HepG2 (cell line): ENCODE data around the gene MUL1. TPM values are rescaled to one million over a fixed set of nuclear protein-coding genes. Genes with fewer than 3 reads are reported as not detected.

Experiments used
- ATAC-seq: fragments of 200-7000 bp; cut with Tn5 transposase; 3 replicates; pipeline ENCODE4 v1.9.1; 2020; ENCODE audit warnings: mild to moderate bottlenecking, moderate library complexity
- BruUV-seq: library from RNA; stranded (reverse); fragments of 400-500 nt; replicated peaks from 2 replicates; lab custom pipeline; 2021; lab: Mats Ljungman, UMichigan
- CTCF ChIA-PET: fragments of 300-600 bp; formaldehyde crosslinking; extraction: SDS; loops from one replicate; lab custom pipeline; 2021; ENCODE audit warnings: low total read pairs, inconsistent platforms, low intra/inter-chr PET ratio; lab: Yijun Ruan, JAX
- POLR2A ChIA-PET: fragments of 350-600 bp; sonication (Branson Sonifier 250); formaldehyde crosslinking; loops from one replicate; lab custom pipeline; 2020; ENCODE audit warnings: antibody characterized with exemption, inconsistent platforms; lab: Yijun Ruan, JAX
- DNase-seq: peaks from one replicate; pipeline ENCODE4 v3.0.0-alpha.2; 2015; ENCODE audit warnings: low spot score
- FAIRE-seq: peaks from 3 replicates; lab custom pipeline; 2011; peaks lifted over from hg19 to GRCh38; lab: Jason Lieb, UNC
- H2AFZ ChIP-seq: one replicate; pipeline ENCODE4 v1.6.1; 2011; ENCODE audit warnings: low read length, inconsistent platforms
- H3K27ac ChIP-seq: fragments of 300-600 bp; 3 replicates; pipeline ENCODE4 v1.8.0; 2011; ENCODE audit warnings: mixed run types, mild to moderate bottlenecking, mixed read lengths, low read length, inconsistent platforms; ENCODE audit not compliant: insufficient read depth; ENCODE audit errors: extremely low read length
- H3K27me3 ChIP-seq, 2 experiments: fragments of 200-600 bp in 1 of 2; 2 replicates in 1 of 2; 3 replicates in 1 of 2; pipeline versions ENCODE4 v1.6.0 to v1.8.0; 2011; ENCODE audit warnings: low read length in 2 of 2, mild to moderate bottlenecking in 2 of 2, moderate library complexity in 2 of 2, inconsistent platforms in 1 of 2; ENCODE audit not compliant: insufficient read depth in 2 of 2, control insufficient read depth in 1 of 2
- H3K36me3 ChIP-seq, 2 experiments: fragments of 200-600 bp in 1 of 2; replicated peaks in 1 of 2; 2 replicates in 1 of 2; 3 replicates in 1 of 2; pipeline versions ENCODE4 v1.5.1 to v1.8.0; 2011; ENCODE audit warnings: low read length in 2 of 2, inconsistent platforms in 1 of 2; ENCODE audit not compliant: insufficient read depth in 2 of 2, control insufficient read depth in 1 of 2
- H3K4me1 ChIP-seq: 2 replicates; pipeline ENCODE4 v1.5.1; 2012; ENCODE audit warnings: low read length, inconsistent platforms; ENCODE audit not compliant: insufficient read depth
- H3K4me2 ChIP-seq: 2 replicates; pipeline ENCODE4 v1.6.0; 2011; ENCODE audit warnings: low read depth, low read length, inconsistent platforms
- H3K4me3 ChIP-seq, 3 experiments: fragments of 200-600 bp in 1 of 3; sonication (generic), shearing (Covaris generic) in 1 of 3; replicated peaks in 1 of 3; 2 replicates each; pipeline ENCODE4 v1.5.1; 2011 to 2016; ENCODE audit warnings: low read length in 3 of 3, inconsistent platforms in 2 of 3, low read depth in 2 of 3, mild to moderate bottlenecking in 2 of 3, control low read depth in 1 of 3, mixed read lengths in 1 of 3; ENCODE audit not compliant: insufficient read depth in 1 of 3
- H3K79me2 ChIP-seq: one replicate; pipeline ENCODE4 v1.6.1; 2011; ENCODE audit warnings: low read length, inconsistent platforms; ENCODE audit not compliant: insufficient read depth
- H3K9ac ChIP-seq: 2 replicates; pipeline ENCODE4 v1.6.0; 2011; ENCODE audit warnings: mild to moderate bottlenecking, low read depth, low read length, inconsistent platforms; ENCODE audit not compliant: insufficient read depth
- H3K9me3 ChIP-seq: 2 replicates; pipeline ENCODE4 v1.5.1; 2012; ENCODE audit warnings: mild to moderate bottlenecking, low read length
- H4K20me1 ChIP-seq: 2 replicates; pipeline ENCODE4 v1.6.0; 2011; ENCODE audit warnings: inconsistent platforms, mild to moderate bottlenecking, low read length, moderate library complexity; ENCODE audit not compliant: insufficient read depth
- ETV5 ChIP-seq: IDR thresholded peaks from 2 replicates; pipeline ENCODE4 v1.6.1; 2018; ENCODE audit warnings: missing biosample characterization, missing genetic modification reagents, inconsistent platforms, borderline replicate concordance
- FOSL1 ChIP-seq: sonication (generic); formaldehyde crosslinking; IDR thresholded peaks from 2 replicates; pipeline ENCODE4 v1.9.0; 2021; ENCODE audit warnings: missing genetic modification reagents, borderline replicate concordance
- GABPA ChIP-seq, 2 experiments: IDR thresholded peaks; 2 replicates each; pipeline ENCODE4 v1.6.1; 2011 to 2016; ENCODE audit warnings: low read depth in 2 of 2, low read length in 1 of 2, missing biosample characterization in 1 of 2, missing genetic modification characterization in 1 of 2
- HDAC2 ChIP-seq: sonication (generic); formaldehyde crosslinking; IDR thresholded peaks from 2 replicates; pipeline ENCODE4 v1.4.0; 2020; ENCODE audit warnings: missing genetic modification reagents
- NR2C2 ChIP-seq: sonication (generic); formaldehyde crosslinking; IDR thresholded peaks from 2 replicates; pipeline ENCODE4 v1.4.0; 2020; ENCODE audit warnings: missing genetic modification reagents, mild to moderate bottlenecking, moderate library complexity, borderline replicate concordance
- PAF1 ChIP-seq: IDR thresholded peaks from 2 replicates; pipeline ENCODE4 v1.6.1; 2016; ENCODE audit warnings: missing genetic modification reagents, missing compliant biosample characterization
- PHF8 ChIP-seq: sonication (generic); formaldehyde crosslinking; IDR thresholded peaks from 2 replicates; pipeline ENCODE4 v1.5.0; 2020; ENCODE audit warnings: missing genetic modification reagents
- POGZ ChIP-seq: sonication (generic); formaldehyde crosslinking; IDR thresholded peaks from 2 replicates; pipeline ENCODE4 v1.4.0; 2020; ENCODE audit warnings: mild to moderate bottlenecking, missing genetic modification reagents
- RFX1 ChIP-seq: fragments of 450-650 bp; IDR thresholded peaks from 2 replicates; pipeline ENCODE4 v1.6.1; 2017
- STAG1 ChIP-seq: sonication (generic); formaldehyde crosslinking; IDR thresholded peaks from 2 replicates; pipeline ENCODE4 v1.4.0; 2020; ENCODE audit warnings: missing genetic modification reagents
- U2AF1 ChIP-seq: fragments of 200-400 bp; formaldehyde crosslinking; optimal IDR thresholded peaks from 2 replicates; pipeline ENCODE3; 2017; ENCODE audit warnings: mild to moderate bottlenecking, low read depth, low read length
- ZC3H4 ChIP-seq: sonication (generic); formaldehyde crosslinking; IDR thresholded peaks from 2 replicates; pipeline ENCODE4 v1.4.0; 2020; ENCODE audit warnings: missing genetic modification reagents, borderline replicate concordance
- WGBS: methylation state at CpG from one replicate; pipeline ENCODE4 v1.1.6; 2017; ENCODE audit warnings: low lambda C conversion rate; 5-methylcytosine and 5-hydroxymethylcytosine counted together
- in situ Hi-C: cut with HindIII; loops from 2 replicates; pipeline ENCODE4 v1.10.0; 2017; ENCODE audit warnings: low pct_unique_long_range_greater_than_20kb; ENCODE audit not compliant: extremely low pct_ligation_motif_present
- intact Hi-C: fragments of 100-400 bp; cut with micrococcal nuclease; formaldehyde crosslinking; loops from one replicate; pipeline ENCODE4 v1.10.0; 2022; ENCODE audit not compliant: unreplicated experiment
- polyA plus RNA-seq, 8 experiments: library from polyadenylated mRNA; depleted of rRNA in 3 of 8; stranded (reverse) in 7 of 8; unstranded in 1 of 8; fragments of >200 nt; fragmentation: Illumina TruSeq in 4 of 8; extraction: Trizol in 4 of 8; gene quantifications; 2 replicates each; pipeline versions ENCODE4 v1.2.1 to v1.2.3, GENCODE V29; 2011 to 2016; ENCODE audit warnings: low read depth in 4 of 8, missing spikeins in 1 of 8, mixed read lengths in 1 of 8; ENCODE audit not compliant: insufficient read depth in 1 of 8
- total RNA-seq, 5 experiments: library from RNA; depleted of rRNA; stranded (reverse); fragments of >200 nt; fragmentation: Illumina TruSeq; extraction: Trizol; gene quantifications; 2 replicates each; pipeline ENCODE4 v1.2.3, GENCODE V29; 2016; ENCODE audit warnings: low read depth in 1 of 5
- TF ChIP-seq, protein P1 (sequence below): sonication (generic); formaldehyde crosslinking; IDR thresholded peaks from 2 replicates; pipeline ENCODE4 v1.5.0; 2020; ENCODE audit warnings: mild to moderate bottlenecking, missing genetic modification reagents, borderline replicate concordance
- TF ChIP-seq, protein P2 (sequence below): sonication (generic); formaldehyde crosslinking; IDR thresholded peaks from 2 replicates; pipeline ENCODE4 v1.4.0; 2020; ENCODE audit warnings: mild to moderate bottlenecking, missing genetic modification reagents

The MUL1 gene
- total and polyA plus RNA-seq, 2 of the 13 experiments (the other 11 are each of a cell fraction or from before 2014, with no cell fraction given): 21.5 to 26.5 TPM

DNA sequence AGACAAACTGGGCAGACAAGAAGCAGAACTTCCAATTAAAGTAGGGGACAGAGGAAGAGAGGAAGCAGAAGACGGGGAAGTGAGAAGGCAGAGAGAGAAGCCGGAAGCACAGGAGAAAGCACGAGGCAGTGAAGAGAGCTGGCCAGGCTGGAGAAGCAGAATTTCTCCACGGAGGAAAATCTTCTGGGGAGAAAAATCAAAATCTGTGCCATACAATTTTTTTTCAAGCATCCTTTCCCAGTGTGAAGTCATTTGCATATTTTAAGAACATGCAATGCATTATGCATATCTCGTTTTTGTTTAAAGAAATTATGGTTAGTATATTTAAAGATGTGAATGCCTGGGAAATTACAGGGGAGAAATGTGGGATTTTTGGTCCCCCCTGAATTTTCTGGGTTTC is 14.6 kb downstream of the MUL1 start:
- BruUV-seq: no TSS peak
- 7% methylated on average over 5 of the region's 5 CpGs for WGBS

More for the DNA sequence above, 14.6 kb downstream of the MUL1 start:
- H3K27me3 ChIP-seq: peaks cover 0 to 10% of the 10 kb centered on the region in 2 experiments; a peak in 4 of 5 replicates
- CTCF ChIA-PET: interaction anchor here (0.7 to 5.6 kb wide), 9 partner anchors 13 to 575 kb away, joined by 3 to 73 read pairs (median 6); no protein-coding TSS in a partner anchor
- H2AFZ ChIP-seq: no peak overlapping the region
- no peaks in the 10 kb centered on the region for H3K79me2 ChIP-seq
- H3K9me3 ChIP-seq: no peaks in the 10 kb centered on the region
- no peak for DNase-seq
- intact Hi-C loops: loop anchor here (1.0 to 5.0 kb wide), 6 partner anchors 24 to 576 kb away; no protein-coding TSS in a partner anchor
- H3K4me2 ChIP-seq: peak overlapping the region; percentile 75
- H3K4me1 ChIP-seq: peaks cover 64% of the 10 kb centered on the region
- no peak overlapping the region for H3K27ac ChIP-seq
- ATAC-seq: no peak
- POLR2A ChIA-PET: interaction anchor here (0.7 to 4.4 kb wide), 3 partner anchors 13 to 17 kb away, joined by 3 to 24 read pairs (median 14); partner anchors contain the start of gene MUL1
- in situ Hi-C loops: loop anchor here (5.0 to 10.0 kb wide), 3 partner anchors 59 to 271 kb away; no protein-coding TSS in a partner anchor
- no peak for FAIRE-seq
- H3K9ac ChIP-seq: no peak overlapping the region
- H3K36me3 ChIP-seq: no peaks in the 10 kb centered on the region; a peak in 1 of 5 replicates
- peak overlapping the region in 2 of 3 experiments; percentile 3 to 49; a peak in 1 of 6 replicates for H3K4me3 ChIP-seq
- no peak for TF ChIP-seq NR2C2 (CRISPR knock-in tag)
- TF ChIP-seq PHF8 (CRISPR knock-in tag): 0 out of 2 replicates have a peak, but pooled peaks have one; percentile 5
- no peak for TF ChIP-seq FOSL1
- TF ChIP-seq, protein P1, sequence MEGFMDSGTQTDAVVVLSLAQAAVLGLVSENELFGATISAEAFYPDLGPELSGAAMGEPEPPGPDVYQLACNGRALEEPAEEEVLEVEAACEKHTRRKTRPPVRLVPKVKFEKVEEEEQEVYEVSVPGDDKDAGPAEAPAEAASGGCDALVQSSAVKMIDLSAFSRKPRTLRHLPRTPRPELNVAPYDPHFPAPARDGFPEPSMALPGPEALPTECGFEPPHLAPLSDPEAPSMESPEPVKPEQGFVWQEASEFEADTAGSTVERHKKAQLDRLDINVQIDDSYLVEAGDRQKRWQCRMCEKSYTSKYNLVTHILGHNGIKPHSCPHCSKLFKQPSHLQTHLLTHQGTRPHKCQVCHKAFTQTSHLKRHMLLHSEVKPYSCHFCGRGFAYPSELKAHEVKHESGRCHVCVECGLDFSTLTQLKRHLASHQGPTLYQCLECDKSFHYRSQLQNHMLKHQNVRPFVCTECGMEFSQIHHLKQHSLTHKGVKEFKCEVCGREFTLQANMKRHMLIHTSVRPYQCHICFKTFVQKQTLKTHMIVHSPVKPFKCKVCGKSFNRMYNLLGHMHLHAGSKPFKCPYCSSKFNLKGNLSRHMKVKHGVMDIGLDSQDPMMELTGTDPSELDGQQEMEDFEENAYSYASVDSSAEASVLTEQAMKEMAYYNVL (CRISPR knock-in tag): no peak
- TF ChIP-seq RFX1: no peak
- TF ChIP-seq U2AF1: no peak
- no peak for TF ChIP-seq POGZ (CRISPR knock-in tag)
- TF ChIP-seq, protein P2, sequence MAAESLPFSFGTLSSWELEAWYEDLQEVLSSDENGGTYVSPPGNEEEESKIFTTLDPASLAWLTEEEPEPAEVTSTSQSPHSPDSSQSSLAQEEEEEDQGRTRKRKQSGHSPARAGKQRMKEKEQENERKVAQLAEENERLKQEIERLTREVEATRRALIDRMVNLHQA: no peak
- no peak for TF ChIP-seq ZC3H4 (CRISPR knock-in tag)
- TF ChIP-seq GABPA (IDR thresholded peaks at IDR 0.05; ENCODE audit: low read depth, low read length): no peak
- TF ChIP-seq GABPA (CRISPR knock-in tag; IDR thresholded peaks at IDR 0.05; ENCODE audit: low read depth): 0 out of 2 replicates have a peak, but pooled peaks have one; percentile 6
- no peak for TF ChIP-seq PAF1 (CRISPR knock-in tag)
- TF ChIP-seq HDAC2 (CRISPR knock-in tag): no peak
- no peak for TF ChIP-seq ETV5 (CRISPR knock-in tag)
- no peak for TF ChIP-seq STAG1 (CRISPR knock-in tag)
- no peaks in the 10 kb centered on the region for H4K20me1 ChIP-seq
